GM21529 (cell line): ENCODE measurements around the gene GTF2E1.
"Not testable (repeated sequence)": the region's sequence is repeated elsewhere in the genome, so short reads cannot be mapped to it uniquely, and the experiment has no call there.

Experiments used
- ATAC-seq: cut with Tn5 transposase; IDR thresholded peaks from one replicate; pipeline ENCODE4 v1.9.1; 2021; ENCODE audit not compliant: unreplicated experiment

The GTF2E1 gene

GRCh38 chr3:120752865-120753264 lies 10.3 kb downstream of the GTF2E1 start:
- ATAC-seq = no peak

GRCh38 chr3:120753810-120754209 lies 11.3 kb downstream of the GTF2E1 start:
- ATAC-seq = no peak

- ATAC-seq = no peak
Measured at GRCh38 chr3:120756061-120756460, 13.5 kb downstream of the GTF2E1 start.

- not testable (repeated sequence) for ATAC-seq
Measured at GRCh38 chr3:120758551-120758950, 16.0 kb downstream of the GTF2E1 start.

GRCh38 chr3:120762615-120763014 lies 20.1 kb downstream of the GTF2E1 start:
- ATAC-seq = no peak

GRCh38 chr3:120763601-120764000 lies 21.1 kb downstream of the GTF2E1 start:
- ATAC-seq = peak; percentile 79

GRCh38 chr3:120764206-120764605 lies 21.7 kb downstream of the GTF2E1 start:
- ATAC-seq = no peak

- peak; percentile 67 for ATAC-seq
Measured at GRCh38 chr3:120765830-120766493, 23.4 kb downstream of the GTF2E1 start.

- ATAC-seq = no peak
Measured at GRCh38 chr3:120766576-120766975, 24.0 kb downstream of the GTF2E1 start.

GRCh38 chr3:120767106-120767505 lies 24.6 kb downstream of the GTF2E1 start:
- no peak for ATAC-seq

- no peak for ATAC-seq
Measured at GRCh38 chr3:120769436-120769835, 26.9 kb downstream of the GTF2E1 start.

GRCh38 chr3:120770891-120771290 lies 28.3 kb downstream of the GTF2E1 start:
- no peak for ATAC-seq

- ATAC-seq = no peak
Measured at GRCh38 chr3:120772081-120772480, 29.5 kb downstream of the GTF2E1 start.

GRCh38 chr3:120773932-120774331 lies 31.4 kb downstream of the GTF2E1 start:
- ATAC-seq = peak; percentile 75

- ATAC-seq = no peak
Measured at GRCh38 chr3:120775411-120775810, 32.9 kb downstream of the GTF2E1 start.

- ATAC-seq = no peak
Measured at GRCh38 chr3:120778776-120779175, 36.2 kb downstream of the GTF2E1 start.

- ATAC-seq = peak; percentile 93
Measured at GRCh38 chr3:120780977-120781376, 38.4 kb downstream of the GTF2E1 start.

GRCh38 chr3:120785832-120786231 lies 43.3 kb downstream of the GTF2E1 start:
- ATAC-seq = peak; percentile 60

GRCh38 chr3:120791010-120791409 lies 48.5 kb downstream of the GTF2E1 start:
- no peak for ATAC-seq

GRCh38 chr3:120791913-120792312 lies 49.4 kb downstream of the GTF2E1 start:
- ATAC-seq = no peak

- ATAC-seq = no peak
Measured at GRCh38 chr3:120793601-120794000, 51.1 kb downstream of the GTF2E1 start.

- ATAC-seq = peak; percentile 97
Measured at GRCh38 chr3:120795017-120795648, 52.6 kb downstream of the GTF2E1 start.

- no peak for ATAC-seq
Measured at GRCh38 chr3:120795959-120796358, 53.4 kb downstream of the GTF2E1 start.
